Measurements from ENCODE around the gene YIF1B. TPM values are rescaled to one million over a fixed set of nuclear protein-coding genes. Genes with fewer than 3 reads are reported as not detected.

The YIF1B gene
- total and polyA plus RNA-seq, 2 donors = 17.7 to 34.3 TPM

- Histone ChIP-seq H3K4me1 (ENCODE audit: insufficient read depth) (peaks cover 2% of the 10 kb centered on the region), H3K27ac (ENCODE audit: low read depth) (peak overlapping the region; percentile 85), H3K36me3 (ENCODE audit: insufficient read depth) (peaks cover 2% of the 10 kb centered on the region), H3K4me3 (ENCODE audit: low read depth, low read length) (peak overlapping the region; percentile 11)
- 57% methylated on average over 29 of the region's 29 CpGs for WGBS
- DNase-seq (ENCODE audit: extremely low spot score) = no peak
Measured at GRCh38 chr19:38304866-38305429, 10.8 kb downstream of the YIF1B start.

GRCh38 chr19:38304352-38304865, 11.3 kb downstream of the YIF1B start:
- 72% methylated on average over 27 of the region's 27 CpGs for WGBS
- Histone ChIP-seq H3K4me3 (ENCODE audit: low read depth, low read length) (peak overlapping the region; percentile 11), H3K4me1 (ENCODE audit: insufficient read depth) (peaks cover 2% of the 10 kb centered on the region), H3K36me3 (ENCODE audit: insufficient read depth) (peaks cover 2% of the 10 kb centered on the region), H3K27ac (ENCODE audit: low read depth) (peak overlapping the region; percentile 85)
- DNase-seq (ENCODE audit: extremely low spot score) = no peak

- WGBS = 65% methylated on average over 28 of the region's 28 CpGs
- peaks cover 2% of the 10 kb centered on the region for H3K36me3 ChIP-seq (ENCODE audit: insufficient read depth)
- DNase-seq (ENCODE audit: extremely low spot score) = no peak
- peaks cover 2% of the 10 kb centered on the region for H3K4me1 ChIP-seq (ENCODE audit: insufficient read depth)
- peak within 1 kb of the TSS; percentile 11 for H3K4me3 ChIP-seq (ENCODE audit: low read depth, low read length)
- H3K27ac ChIP-seq (ENCODE audit: low read depth) = peak within 1 kb of the TSS; percentile 85
Measured at GRCh38 chr19:38303517-38304351, 12.0 kb downstream of the YIF1B start, which contains the start of gene C19orf33. Gene C19orf33, plus strand, starts transcription at chr19:38304251. Its CDS starts 11 bp downstream, at chr19:38304262.

GRCh38 chr19:38298821-38299680, 16.7 kb downstream of the YIF1B start:
- no peaks in the 10 kb centered on the region for H3K36me3 ChIP-seq (ENCODE audit: insufficient read depth)
- H3K27ac ChIP-seq (ENCODE audit: low read depth) = no peak overlapping the region
- no peak for DNase-seq (ENCODE audit: extremely low spot score)
- 28% methylated on average over 11 of the region's 11 CpGs for WGBS
- no peak overlapping the region for H3K4me3 ChIP-seq (ENCODE audit: low read depth, low read length)
- H3K4me1 ChIP-seq (ENCODE audit: insufficient read depth) = no peaks in the 10 kb centered on the region

- 74% methylated on average over 8 of the region's 8 CpGs for WGBS
- H3K4me1 ChIP-seq (ENCODE audit: insufficient read depth) = no peaks in the 10 kb centered on the region
- H3K27ac ChIP-seq (ENCODE audit: low read depth) = no peak overlapping the region
- DNase-seq (ENCODE audit: extremely low spot score) = no peak
- H3K36me3 ChIP-seq (ENCODE audit: insufficient read depth) = no peaks in the 10 kb centered on the region
- H3K4me3 ChIP-seq (ENCODE audit: low read depth, low read length) = no peak overlapping the region
Measured at GRCh38 chr19:38294090-38294489, 21.7 kb downstream of the YIF1B start.

- no peaks in the 10 kb centered on the region for H3K36me3 ChIP-seq (ENCODE audit: insufficient read depth)
- no peaks in the 10 kb centered on the region for H3K4me1 ChIP-seq (ENCODE audit: insufficient read depth)
- 93% methylated on average over 9 of the region's 9 CpGs for WGBS
- H3K27ac ChIP-seq (ENCODE audit: low read depth) = no peak overlapping the region
- no peak overlapping the region for H3K4me3 ChIP-seq (ENCODE audit: low read depth, low read length)
- no peak for DNase-seq (ENCODE audit: extremely low spot score)
Measured at GRCh38 chr19:38293281-38293680, 22.5 kb downstream of the YIF1B start.

- 48% methylated on average over 15 of the region's 15 CpGs for WGBS
- Histone ChIP-seq H3K36me3 (ENCODE audit: insufficient read depth) (no peaks in the 10 kb centered on the region), H3K4me3 (ENCODE audit: low read depth, low read length) (no peak overlapping the region), H3K4me1 (ENCODE audit: insufficient read depth) (no peaks in the 10 kb centered on the region), H3K27ac (ENCODE audit: low read depth) (no peak overlapping the region)
- DNase-seq (ENCODE audit: extremely low spot score) = no peak
Measured at GRCh38 chr19:38291855-38292254, 23.9 kb downstream of the YIF1B start.

- no peak overlapping the region for H3K4me3 ChIP-seq (ENCODE audit: low read depth, low read length)
- no peaks in the 10 kb centered on the region for H3K4me1 ChIP-seq (ENCODE audit: insufficient read depth)
- no peak for DNase-seq (ENCODE audit: extremely low spot score)
- no peaks in the 10 kb centered on the region for H3K36me3 ChIP-seq (ENCODE audit: insufficient read depth)
- H3K27ac ChIP-seq (ENCODE audit: low read depth) = peak overlapping the region; percentile 65
- 49% methylated on average over 13 of the region's 13 CpGs for WGBS
Measured at GRCh38 chr19:38290631-38291147, 25.1 kb downstream of the YIF1B start.

GRCh38 chr19:38289955-38290354, 25.8 kb downstream of the YIF1B start:
- no peaks in the 10 kb centered on the region for H3K36me3 ChIP-seq (ENCODE audit: insufficient read depth)
- H3K4me3 ChIP-seq (ENCODE audit: low read depth, low read length) = no peak overlapping the region
- DNase-seq (ENCODE audit: extremely low spot score) = no peak
- WGBS = 85% methylated on average over 15 of the region's 15 CpGs
- peak overlapping the region; percentile 65 for H3K27ac ChIP-seq (ENCODE audit: low read depth)
- H3K4me1 ChIP-seq (ENCODE audit: insufficient read depth) = no peaks in the 10 kb centered on the region

- Histone ChIP-seq H3K4me3 (ENCODE audit: low read depth, low read length) (no peak overlapping the region), H3K4me1 (ENCODE audit: insufficient read depth) (no peaks in the 10 kb centered on the region), H3K27ac (ENCODE audit: low read depth) (no peak overlapping the region), H3K36me3 (ENCODE audit: insufficient read depth) (no peaks in the 10 kb centered on the region)
- DNase-seq (ENCODE audit: extremely low spot score) = no peak
- 81% methylated on average over 16 of the region's 16 CpGs for WGBS
Measured at GRCh38 chr19:38288123-38288855, 27.5 kb downstream of the YIF1B start.

- no peak overlapping the region for H3K27ac ChIP-seq (ENCODE audit: low read depth)
- no peak for DNase-seq (ENCODE audit: extremely low spot score)
- H3K4me1 ChIP-seq (ENCODE audit: insufficient read depth) = no peaks in the 10 kb centered on the region
- H3K4me3 ChIP-seq (ENCODE audit: low read depth, low read length) = no peak overlapping the region
- 78% methylated on average over 9 of the region's 9 CpGs for WGBS
- no peaks in the 10 kb centered on the region for H3K36me3 ChIP-seq (ENCODE audit: insufficient read depth)
Measured at GRCh38 chr19:38287604-38288003, 28.1 kb downstream of the YIF1B start.

GRCh38 chr19:38285567-38285966, 30.2 kb downstream of the YIF1B start:
- WGBS = 87% methylated on average over 5 of the region's 5 CpGs
- H3K4me1 ChIP-seq (ENCODE audit: insufficient read depth) = no peaks in the 10 kb centered on the region
- no peaks in the 10 kb centered on the region for H3K36me3 ChIP-seq (ENCODE audit: insufficient read depth)
- H3K27ac ChIP-seq (ENCODE audit: low read depth) = no peak overlapping the region
- no peak overlapping the region for H3K4me3 ChIP-seq (ENCODE audit: low read depth, low read length)
- DNase-seq (ENCODE audit: extremely low spot score) = no peak

GRCh38 chr19:38284422-38284821, 31.3 kb downstream of the YIF1B start:
- no peak overlapping the region for H3K4me3 ChIP-seq (ENCODE audit: low read depth, low read length)
- no peaks in the 10 kb centered on the region for H3K36me3 ChIP-seq (ENCODE audit: insufficient read depth)
- WGBS = 75% methylated on average over 7 of the region's 7 CpGs
- no peaks in the 10 kb centered on the region for H3K4me1 ChIP-seq (ENCODE audit: insufficient read depth)
- H3K27ac ChIP-seq (ENCODE audit: low read depth) = no peak overlapping the region
- DNase-seq (ENCODE audit: extremely low spot score) = no peak
